RWPE2 (cell line): ENCODE measurements around the gene LCMT1.

Experiments used
- ATAC-seq: fragments of 200-7000 bp; cut with Tn5 transposase; 3 replicates; pipeline ENCODE4 v1.9.1; 2021; ENCODE audit warnings: low read depth
- DNase-seq: peaks from one replicate; pipeline ENCODE4 v3.0.0-alpha.2; 2020; ENCODE audit warnings: low spot score
- H3K27ac ChIP-seq: fragments of 450-650 bp; 2 replicates; pipeline ENCODE4 v1.5.1; 2017; ENCODE audit warnings: mild to moderate bottlenecking; ENCODE audit not compliant: poor library complexity, severe bottlenecking
- H3K27me3 ChIP-seq: fragments of 250-450 bp; sonication (Bioruptor Pico); 2 replicates; pipeline ENCODE4 v1.5.1; 2021; ENCODE audit warnings: mild to moderate bottlenecking, moderate library complexity; ENCODE audit not compliant: insufficient read depth, poor library complexity, severe bottlenecking
- H3K36me3 ChIP-seq: fragments of 250-450 bp; sonication (Bioruptor Pico); 2 replicates; pipeline ENCODE4 v1.5.1; 2020; ENCODE audit warnings: low read depth, mild to moderate bottlenecking, moderate library complexity
- H3K4me1 ChIP-seq: fragments of 250-450 bp; sonication (Bioruptor Pico); 2 replicates; pipeline ENCODE4 v1.5.1; 2021; ENCODE audit warnings: mild to moderate bottlenecking, moderate library complexity; ENCODE audit not compliant: insufficient read depth, poor library complexity, severe bottlenecking
- H3K4me3 ChIP-seq: fragments of 250-450 bp; sonication (Bioruptor Pico); 2 replicates; pipeline ENCODE4 v1.5.1; 2021; ENCODE audit warnings: mild to moderate bottlenecking, moderate library complexity; ENCODE audit not compliant: severe bottlenecking
- H3K9me3 ChIP-seq: fragments of 250-450 bp; sonication (Bioruptor Pico); 2 replicates; pipeline ENCODE4 v1.5.1; 2021; ENCODE audit warnings: mild to moderate bottlenecking, moderate library complexity; ENCODE audit not compliant: severe bottlenecking
- TF ChIP-seq, protein P1 (sequence below): fragments of 450-650 bp; IDR thresholded peaks from one replicate; pipeline ENCODE4 v1.5.1; 2017; ENCODE audit warnings: mild to moderate bottlenecking, moderate library complexity; ENCODE audit not compliant: poor library complexity, severe bottlenecking

Gene LCMT1

DNA sequence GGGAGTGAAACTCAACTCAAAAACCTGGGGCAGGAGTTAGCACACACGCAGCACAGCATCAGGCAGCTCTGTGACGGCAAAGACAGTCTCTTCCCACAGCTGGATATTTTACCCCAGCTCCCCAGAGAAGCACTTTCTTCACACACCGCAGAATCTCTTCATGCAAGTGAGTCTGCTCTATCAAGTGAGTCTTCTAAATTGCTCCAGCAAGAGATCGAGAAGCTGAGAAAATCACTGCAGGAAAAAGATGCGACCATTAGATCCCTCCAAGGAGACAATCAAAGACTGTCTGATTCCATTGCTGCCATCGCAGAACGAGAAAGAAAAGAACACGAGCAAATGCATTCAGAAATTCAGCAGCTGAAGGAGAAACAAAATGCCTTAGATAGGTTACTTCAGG, 16.9 kb upstream of the LCMT1 start:
- Histone ChIP-seq H3K4me1 (no peaks in the 10 kb centered on the region), H3K36me3 (no peaks in the 10 kb centered on the region), H3K4me3 (no peak overlapping the region), H3K27ac (no peak overlapping the region), H3K9me3 (no peaks in the 10 kb centered on the region), H3K27me3 (no peaks in the 10 kb centered on the region)
- TF ChIP-seq, protein P1, sequence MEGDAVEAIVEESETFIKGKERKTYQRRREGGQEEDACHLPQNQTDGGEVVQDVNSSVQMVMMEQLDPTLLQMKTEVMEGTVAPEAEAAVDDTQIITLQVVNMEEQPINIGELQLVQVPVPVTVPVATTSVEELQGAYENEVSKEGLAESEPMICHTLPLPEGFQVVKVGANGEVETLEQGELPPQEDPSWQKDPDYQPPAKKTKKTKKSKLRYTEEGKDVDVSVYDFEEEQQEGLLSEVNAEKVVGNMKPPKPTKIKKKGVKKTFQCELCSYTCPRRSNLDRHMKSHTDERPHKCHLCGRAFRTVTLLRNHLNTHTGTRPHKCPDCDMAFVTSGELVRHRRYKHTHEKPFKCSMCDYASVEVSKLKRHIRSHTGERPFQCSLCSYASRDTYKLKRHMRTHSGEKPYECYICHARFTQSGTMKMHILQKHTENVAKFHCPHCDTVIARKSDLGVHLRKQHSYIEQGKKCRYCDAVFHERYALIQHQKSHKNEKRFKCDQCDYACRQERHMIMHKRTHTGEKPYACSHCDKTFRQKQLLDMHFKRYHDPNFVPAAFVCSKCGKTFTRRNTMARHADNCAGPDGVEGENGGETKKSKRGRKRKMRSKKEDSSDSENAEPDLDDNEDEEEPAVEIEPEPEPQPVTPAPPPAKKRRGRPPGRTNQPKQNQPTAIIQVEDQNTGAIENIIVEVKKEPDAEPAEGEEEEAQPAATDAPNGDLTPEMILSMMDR: no peak
- ATAC-seq (no peak), DNase-seq (no peak)

- Histone ChIP-seq H3K27me3 (no peaks in the 10 kb centered on the region), H3K9me3 (no peaks in the 10 kb centered on the region)
These were observed 15.9 kb upstream of the LCMT1 start for GRCh38 chr16:25095636-25096035.

DNA sequence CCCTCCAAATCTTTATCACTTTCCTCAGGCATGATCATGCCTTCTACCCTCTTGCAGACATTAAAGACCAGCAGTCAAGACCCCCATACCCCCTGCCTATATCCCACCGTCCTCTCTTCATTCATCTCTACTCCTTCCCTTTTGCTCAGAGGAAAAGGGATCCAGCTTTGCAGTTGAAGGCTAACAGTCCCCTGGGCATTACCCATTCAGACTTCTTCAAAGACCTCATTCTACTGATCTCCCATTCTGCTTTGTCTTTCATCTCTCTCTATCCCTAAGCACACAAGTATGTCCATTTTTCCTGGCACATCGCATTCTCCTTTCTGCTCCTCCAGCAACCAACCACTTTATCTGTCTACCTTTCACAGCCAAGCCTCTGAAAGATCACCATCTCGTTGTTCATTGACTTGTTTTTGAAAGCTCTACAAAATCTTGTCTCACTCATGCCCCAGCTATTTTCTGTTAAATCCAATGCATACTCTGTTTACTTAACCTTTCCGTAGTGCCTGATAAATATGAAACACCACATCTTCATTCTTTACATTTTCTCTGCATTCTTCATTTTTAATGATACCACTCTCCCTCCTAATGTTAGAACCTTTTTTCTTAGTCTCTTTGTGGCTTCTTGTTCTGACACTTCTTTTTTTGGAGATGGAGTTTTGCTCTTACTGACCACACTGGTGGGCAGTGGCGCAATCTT, 14.1 kb upstream of the LCMT1 start:
- Histone ChIP-seq H3K27ac (no peak overlapping the region), H3K36me3 (no peaks in the 10 kb centered on the region), H3K4me3 (no peak overlapping the region), H3K4me1 (no peaks in the 10 kb centered on the region), H3K9me3 (no peaks in the 10 kb centered on the region), H3K27me3 (no peaks in the 10 kb centered on the region)
- no peak for ATAC-seq
- DNase-seq: no peak
- TF ChIP-seq, protein P1: no peak

More at GRCh38 chr16:25095636-25096035, 15.9 kb upstream of the LCMT1 start:
- no peak overlapping the region for H3K27ac ChIP-seq
- no peaks in the 10 kb centered on the region for H3K4me1 ChIP-seq
- no peak overlapping the region for H3K4me3 ChIP-seq
- no peaks in the 10 kb centered on the region for H3K36me3 ChIP-seq
- TF ChIP-seq, protein P1: no peak
- DNase-seq (no peak), ATAC-seq (no peak)

DNA sequence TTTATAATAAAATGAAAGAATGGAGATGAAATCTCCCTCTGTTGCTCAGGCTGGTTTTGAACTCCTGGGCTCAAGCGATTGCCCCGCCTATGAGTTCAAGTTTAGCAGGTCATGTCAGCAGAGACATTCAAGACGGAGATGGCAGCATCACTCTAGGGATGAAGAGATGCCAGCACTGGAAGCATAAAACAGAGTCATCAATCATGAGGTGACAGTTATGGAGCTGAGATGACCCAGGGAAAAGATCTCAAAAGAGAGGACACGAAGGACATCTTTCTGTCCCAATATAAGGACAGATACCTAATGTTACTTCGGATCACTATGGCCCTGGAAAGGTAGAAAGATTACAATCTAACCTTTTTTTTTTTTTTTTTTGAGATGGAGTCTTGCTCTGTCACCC, 11.0 kb upstream of the LCMT1 start:
- TF ChIP-seq, protein P1: no peak
- DNase-seq (no peak), ATAC-seq (no peak)
- Histone ChIP-seq H3K4me3 (no peak overlapping the region), H3K4me1 (no peaks in the 10 kb centered on the region), H3K27me3 (no peaks in the 10 kb centered on the region), H3K9me3 (no peaks in the 10 kb centered on the region), H3K27ac (no peak overlapping the region), H3K36me3 (no peaks in the 10 kb centered on the region)
